Measurements from ENCODE around the gene DENND11.

DNA sequence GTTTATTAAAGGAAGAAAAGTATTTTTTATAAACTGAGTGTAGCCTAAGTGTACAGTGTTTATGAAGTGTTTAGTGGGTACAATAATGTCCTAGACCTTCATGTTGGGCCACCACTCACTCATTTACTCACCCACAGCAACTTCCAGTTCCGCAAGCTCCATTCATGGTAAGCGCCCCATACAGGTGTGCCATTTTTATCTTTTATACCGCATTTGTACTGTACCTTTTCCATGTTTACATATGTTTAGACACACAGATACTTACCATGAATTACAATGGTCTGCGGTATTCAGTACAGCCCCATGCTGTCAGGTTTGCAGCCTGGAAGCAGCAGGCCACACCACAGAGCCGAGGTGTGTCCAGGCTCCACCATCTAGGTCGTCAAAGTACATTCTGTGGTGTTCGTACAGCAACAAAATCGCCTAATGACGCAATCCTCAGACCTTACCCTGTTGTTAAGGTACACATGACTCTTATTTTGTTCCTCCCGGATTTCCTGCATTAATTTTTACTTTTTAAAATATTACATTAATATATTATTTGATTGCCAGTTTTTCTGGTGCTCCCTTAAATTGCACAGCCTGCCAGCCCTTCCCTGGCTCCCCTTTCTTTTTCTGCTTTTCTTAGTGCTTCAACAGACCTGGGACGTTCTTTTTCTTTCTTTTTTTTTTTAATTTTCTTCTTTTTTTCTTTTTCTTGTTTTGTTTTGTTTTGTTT lies 35.3 kb upstream of the DENND11 start:
- TF ChIP-seq, protein P1, sequence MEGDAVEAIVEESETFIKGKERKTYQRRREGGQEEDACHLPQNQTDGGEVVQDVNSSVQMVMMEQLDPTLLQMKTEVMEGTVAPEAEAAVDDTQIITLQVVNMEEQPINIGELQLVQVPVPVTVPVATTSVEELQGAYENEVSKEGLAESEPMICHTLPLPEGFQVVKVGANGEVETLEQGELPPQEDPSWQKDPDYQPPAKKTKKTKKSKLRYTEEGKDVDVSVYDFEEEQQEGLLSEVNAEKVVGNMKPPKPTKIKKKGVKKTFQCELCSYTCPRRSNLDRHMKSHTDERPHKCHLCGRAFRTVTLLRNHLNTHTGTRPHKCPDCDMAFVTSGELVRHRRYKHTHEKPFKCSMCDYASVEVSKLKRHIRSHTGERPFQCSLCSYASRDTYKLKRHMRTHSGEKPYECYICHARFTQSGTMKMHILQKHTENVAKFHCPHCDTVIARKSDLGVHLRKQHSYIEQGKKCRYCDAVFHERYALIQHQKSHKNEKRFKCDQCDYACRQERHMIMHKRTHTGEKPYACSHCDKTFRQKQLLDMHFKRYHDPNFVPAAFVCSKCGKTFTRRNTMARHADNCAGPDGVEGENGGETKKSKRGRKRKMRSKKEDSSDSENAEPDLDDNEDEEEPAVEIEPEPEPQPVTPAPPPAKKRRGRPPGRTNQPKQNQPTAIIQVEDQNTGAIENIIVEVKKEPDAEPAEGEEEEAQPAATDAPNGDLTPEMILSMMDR (IDR thresholded peaks at IDR 0.05; ENCODE audit: low read length) = no peak
- no peak for TF ChIP-seq EZH2phosphoT487 (IDR thresholded peaks at IDR 0.05; ENCODE audit: low read length)
- TF ChIP-seq EZH2 (optimal IDR thresholded peaks at IDR 0.05; ENCODE audit: low read depth, low read length) = no peak

All from MM.1S (cell line).